ENCODE results near the gene LPCAT1.

DNA sequence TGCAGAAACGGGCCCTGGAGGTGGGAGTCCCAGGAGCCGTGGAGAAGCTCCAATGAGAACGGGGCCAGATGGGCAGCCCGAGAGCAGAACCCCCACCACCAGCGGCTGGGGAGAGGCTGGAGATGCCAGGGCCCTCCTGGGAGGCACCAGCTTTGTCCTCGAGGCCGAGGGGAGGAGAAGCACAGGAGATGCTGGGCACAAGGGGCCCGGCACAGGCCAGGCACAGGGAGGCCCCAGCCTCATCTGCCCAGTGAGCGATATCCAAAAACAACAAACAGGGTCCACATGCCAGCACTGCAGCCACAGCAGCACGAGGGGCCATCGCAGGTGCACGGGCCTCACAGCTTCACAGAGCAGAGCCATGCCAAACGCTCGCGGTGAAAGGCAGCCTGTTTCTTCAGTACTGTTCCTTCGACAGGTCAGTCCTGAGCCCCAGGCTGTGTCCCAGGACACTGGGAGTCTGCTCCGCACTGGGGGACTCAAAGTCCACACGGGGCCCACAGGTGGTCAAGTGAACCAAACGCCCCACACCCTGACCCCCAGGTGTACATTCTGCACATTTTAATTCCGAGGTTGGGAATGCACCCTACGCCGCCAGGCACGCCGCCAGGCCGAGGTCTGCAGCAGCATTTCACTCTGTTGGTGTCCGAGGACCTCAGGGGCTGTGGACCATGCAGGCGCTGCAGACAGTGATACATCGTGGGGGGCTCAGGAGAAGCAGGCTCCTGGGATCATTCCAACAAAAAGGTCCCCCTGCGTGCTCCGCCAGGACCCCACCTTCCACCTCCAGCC, 9.5 kb downstream of the LPCAT1 start:
- TF ChIP-seq, protein P1, sequence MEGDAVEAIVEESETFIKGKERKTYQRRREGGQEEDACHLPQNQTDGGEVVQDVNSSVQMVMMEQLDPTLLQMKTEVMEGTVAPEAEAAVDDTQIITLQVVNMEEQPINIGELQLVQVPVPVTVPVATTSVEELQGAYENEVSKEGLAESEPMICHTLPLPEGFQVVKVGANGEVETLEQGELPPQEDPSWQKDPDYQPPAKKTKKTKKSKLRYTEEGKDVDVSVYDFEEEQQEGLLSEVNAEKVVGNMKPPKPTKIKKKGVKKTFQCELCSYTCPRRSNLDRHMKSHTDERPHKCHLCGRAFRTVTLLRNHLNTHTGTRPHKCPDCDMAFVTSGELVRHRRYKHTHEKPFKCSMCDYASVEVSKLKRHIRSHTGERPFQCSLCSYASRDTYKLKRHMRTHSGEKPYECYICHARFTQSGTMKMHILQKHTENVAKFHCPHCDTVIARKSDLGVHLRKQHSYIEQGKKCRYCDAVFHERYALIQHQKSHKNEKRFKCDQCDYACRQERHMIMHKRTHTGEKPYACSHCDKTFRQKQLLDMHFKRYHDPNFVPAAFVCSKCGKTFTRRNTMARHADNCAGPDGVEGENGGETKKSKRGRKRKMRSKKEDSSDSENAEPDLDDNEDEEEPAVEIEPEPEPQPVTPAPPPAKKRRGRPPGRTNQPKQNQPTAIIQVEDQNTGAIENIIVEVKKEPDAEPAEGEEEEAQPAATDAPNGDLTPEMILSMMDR (IDR thresholded peaks at IDR 0.05; ENCODE audit: insufficient read depth, low read depth, low read length), result no peak
- no peak for TF ChIP-seq EZH2 (IDR thresholded peaks at IDR 0.05; ENCODE audit: insufficient read depth, low read length)
